GM23338 (cell line): ENCODE results near the gene RASGRP1. TPM values are rescaled to one million over a fixed set of nuclear protein-coding genes. Genes with fewer than 3 reads are reported as not detected.

Experiments
- ATAC-seq: fragments of 200-7000 bp; cut with Tn5 transposase; 3 replicates; pipeline ENCODE4 v1.9.1; 2020
- DNase-seq: peaks from one replicate; pipeline ENCODE4 v3.0.0-alpha.2; 2015; ENCODE audit warnings: low spot score
- H2AFZ ChIP-seq: fragments of 200-600 bp; sonication (generic); 2 replicates; pipeline ENCODE4 v1.8.0; 2016; ENCODE audit warnings: antibody characterized with exemption, mild to moderate bottlenecking, moderate library complexity
- H3F3A ChIP-seq: fragments of 200-600 bp; sonication (generic); replicated peaks from 2 replicates; pipeline ENCODE4 v1.8.0; 2017; ENCODE audit warnings: antibody characterized with exemption, mixed run types, low read depth
- H3K27ac ChIP-seq: fragments of 200-600 bp; sonication (generic); 2 replicates; pipeline ENCODE4 v1.6.1; 2016; ENCODE audit warnings: low read depth
- H3K27me3 ChIP-seq: fragments of 200-600 bp; sonication (generic); 2 replicates; pipeline ENCODE4 v1.8.0; 2016; ENCODE audit warnings: mild to moderate bottlenecking, mixed run types, moderate library complexity; ENCODE audit not compliant: insufficient read depth
- H3K36me3 ChIP-seq: fragments of 200-600 bp; sonication (generic); 2 replicates; pipeline ENCODE4 v1.8.0; 2016; ENCODE audit warnings: mild to moderate bottlenecking; ENCODE audit not compliant: insufficient read depth
- H3K4me1 ChIP-seq: fragments of 200-600 bp; sonication (generic); 2 replicates; pipeline ENCODE4 v1.8.0; 2016; ENCODE audit warnings: mild to moderate bottlenecking, moderate library complexity; ENCODE audit not compliant: insufficient read depth
- H3K4me2 ChIP-seq: fragments of 200-600 bp; sonication (generic); 2 replicates; pipeline ENCODE4 v1.7.1; 2017; ENCODE audit warnings: mixed run types
- H3K4me3 ChIP-seq: fragments of 200-600 bp; sonication (generic); 2 replicates; pipeline ENCODE4 v1.6.1; 2016; ENCODE audit warnings: mixed run types
- H3K79me2 ChIP-seq: fragments of 200-600 bp; sonication (generic); replicated peaks from 2 replicates; pipeline ENCODE4 v1.8.0; 2017; ENCODE audit warnings: mild to moderate bottlenecking; ENCODE audit not compliant: insufficient read depth
- H3K9me2 ChIP-seq: fragments of 200-600 bp; sonication (generic); 2 replicates; pipeline ENCODE4 v1.8.0; 2017; ENCODE audit not compliant: insufficient read depth
- H4K20me1 ChIP-seq: fragments of 200-600 bp; sonication (generic); replicated peaks from 2 replicates; pipeline ENCODE4 v1.8.0; 2017; ENCODE audit warnings: mild to moderate bottlenecking; ENCODE audit not compliant: insufficient read depth
- H3K27ac Mint-ChIP-seq: 2 replicates; pipeline ENCODE4 v1.8.0; 2020; ENCODE audit warnings: inconsistent platforms, mild to moderate bottlenecking, moderate library complexity, mixed read lengths
- H3K27me3 Mint-ChIP-seq: 3 replicates; pipeline ENCODE4 v1.8.0; 2022; ENCODE audit warnings: low read depth, mild to moderate bottlenecking, moderate library complexity, mixed read lengths, inconsistent platforms; ENCODE audit not compliant: insufficient read depth, poor library complexity
- H3K36me3 Mint-ChIP-seq: 3 replicates; pipeline ENCODE4 v1.8.0; 2021; ENCODE audit warnings: low read depth, mild to moderate bottlenecking, inconsistent platforms, moderate library complexity, mixed read lengths
- H3K4me1 Mint-ChIP-seq: 3 replicates; pipeline ENCODE4 v1.8.0; 2020; ENCODE audit warnings: mild to moderate bottlenecking, inconsistent platforms, mixed read lengths
- H3K4me3 Mint-ChIP-seq: 3 replicates; pipeline ENCODE4 v1.8.0; 2021; ENCODE audit warnings: moderate library complexity, mild to moderate bottlenecking, inconsistent platforms, mixed read lengths
- H3K9me3 Mint-ChIP-seq: 3 replicates; pipeline ENCODE4 v1.8.0; 2020; ENCODE audit warnings: moderate library complexity, mild to moderate bottlenecking, inconsistent platforms, mixed read lengths
- CREB1 ChIP-seq: fragments of 250-450 bp; sonication (Bioruptor Pico); IDR thresholded peaks from 2 replicates; pipeline ENCODE4 v1.5.0; 2020; ENCODE audit warnings: low read depth, mild to moderate bottlenecking, moderate library complexity
- CTCF ChIP-seq, 2 experiments: fragments of 200-600 bp in 1 of 2; sonication (generic) in 1 of 2; conservative IDR thresholded peaks; 2 replicates each; pipeline versions ENCODE4 v1.5.1 to v1.6.1; 2016 to 2017; ENCODE audit warnings: antibody characterized with exemption in 2 of 2, low read depth in 2 of 2, mild to moderate bottlenecking in 2 of 2, moderate library complexity in 1 of 2
- ETS1 ChIP-seq: IDR thresholded peaks from 2 replicates; pipeline ENCODE4 v1.6.1; 2016; ENCODE audit warnings: antibody characterized with exemption
- EZH2 ChIP-seq: fragments of 200-600 bp; sonication (generic); IDR thresholded peaks from one replicate; pipeline ENCODE4 v1.8.0; 2017; ENCODE audit warnings: antibody characterized with exemption, mild to moderate bottlenecking, low read depth; ENCODE audit not compliant: unreplicated experiment
- EZH2phosphoT487 ChIP-seq: fragments of 200-600 bp; sonication (generic); IDR thresholded peaks from one replicate; pipeline ENCODE4 v1.8.1; 2018; ENCODE audit warnings: antibody characterized with exemption; ENCODE audit not compliant: unreplicated experiment
- JUNB ChIP-seq: IDR thresholded peaks from one replicate; pipeline ENCODE4 v1.6.1; 2016; ENCODE audit warnings: antibody characterized with exemption; ENCODE audit not compliant: unreplicated experiment
- NANOG ChIP-seq: IDR thresholded peaks from 2 replicates; pipeline ENCODE4 v1.6.1; 2016; ENCODE audit warnings: antibody characterized with exemption, borderline replicate concordance
- POLR2AphosphoS5 ChIP-seq: IDR thresholded peaks from 2 replicates; pipeline ENCODE4 v1.6.1; 2016; ENCODE audit warnings: antibody characterized with exemption, low read depth
- REST ChIP-seq: IDR thresholded peaks from one replicate; pipeline ENCODE4 v1.6.1; 2018; ENCODE audit warnings: antibody characterized with exemption; ENCODE audit not compliant: unreplicated experiment
- STAT1 ChIP-seq: IDR thresholded peaks from one replicate; pipeline ENCODE4 v1.6.1; 2016; ENCODE audit warnings: antibody characterized with exemption; ENCODE audit not compliant: unreplicated experiment
- ZNF114 ChIP-seq: fragments of 250-450 bp; sonication (Bioruptor Pico); IDR thresholded peaks from 2 replicates; pipeline ENCODE4 v1.5.0; 2020; ENCODE audit warnings: mild to moderate bottlenecking, moderate library complexity
- ZNF331 ChIP-seq: fragments of 250-450 bp; sonication (Bioruptor Pico); IDR thresholded peaks from 2 replicates; pipeline ENCODE4 v1.5.0; 2020; ENCODE audit warnings: low read depth, mild to moderate bottlenecking, moderate library complexity
- polyA plus RNA-seq: library from polyadenylated mRNA; unstranded; fragments of >200 nt; fragmentation: Nextera tagmentation; extraction: Ambion mirVana; gene quantifications from 2 replicates; pipeline ENCODE4 v1.2.1, GENCODE V29; 2016
- total RNA-seq: library from RNA; depleted of rRNA; stranded (reverse); fragments of >200 nt; shearing (Covaris generic); gene quantifications from 2 replicates; pipeline ENCODE4 v1.2.3, GENCODE V29; 2014
- TF ChIP-seq, protein P1 (sequence below): fragments of 250-450 bp; sonication (Bioruptor Pico); IDR thresholded peaks from 2 replicates; pipeline ENCODE4 v1.5.0; 2020; ENCODE audit warnings: mild to moderate bottlenecking, moderate library complexity

Gene RASGRP1
- total and polyA plus RNA-seq, 2 experiments from 2014 or later: 1.1 to 1.2 TPM

DNA sequence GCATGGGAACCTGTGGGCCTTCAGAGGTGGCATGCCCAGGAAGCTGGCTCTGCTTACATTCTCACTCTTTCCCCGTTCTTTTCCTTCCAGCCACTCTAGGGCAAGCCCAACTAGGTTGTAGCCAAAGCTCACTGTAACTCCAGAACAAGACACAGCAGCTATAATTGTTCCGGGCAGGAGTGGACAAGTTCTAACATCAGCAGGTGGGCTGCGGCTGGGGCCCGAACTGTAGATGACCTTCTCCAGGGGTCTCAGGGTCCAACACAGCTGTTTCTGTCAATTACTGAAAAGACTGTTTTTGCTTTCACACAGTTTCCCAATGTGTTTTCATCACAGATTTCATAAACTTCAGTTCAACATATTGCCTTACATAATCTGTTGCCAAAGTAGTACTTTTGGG is 11.5 kb downstream of the RASGRP1 start:
- H3K4me3 Mint-ChIP-seq: no peak overlapping the region
- no peaks in the 10 kb centered on the region for H4K20me1 ChIP-seq
- no peak overlapping the region for H3K4me3 ChIP-seq

More for the DNA sequence above, 11.5 kb downstream of the RASGRP1 start:
- peaks cover 14% of the 10 kb centered on the region; the same call in 2 of the 3 replicates for H3K4me1 Mint-ChIP-seq
- Histone ChIP-seq H3K36me3 (no peaks in the 10 kb centered on the region), H3K27me3 (no peaks in the 10 kb centered on the region), H3K4me1 (peaks cover 10% of the 10 kb centered on the region; the same call in 1 of the 2 replicates), H3K4me2 (no peak overlapping the region), H3K9me2 (0 out of 2 replicates have a peak, but pooled peaks cover 2% of the 10 kb centered on the region), H3K27ac (no peak overlapping the region), H2AFZ (no peak overlapping the region), H3F3A (no peaks in the 10 kb centered on the region), H3K79me2 (no peaks in the 10 kb centered on the region)
- no peaks in the 10 kb centered on the region for H3K9me3 Mint-ChIP-seq
- no peak overlapping the region for H3K27ac Mint-ChIP-seq
- H3K36me3 Mint-ChIP-seq: no peaks in the 10 kb centered on the region
- ATAC-seq (no peak), DNase-seq (no peak)
- no peak for TF ChIP-seq JUNB
- no peak for TF ChIP-seq POLR2AphosphoS5
- TF ChIP-seq EZH2phosphoT487: no peak
- TF ChIP-seq EZH2: no peak
- no peak for TF ChIP-seq ZNF331
- no peak for TF ChIP-seq CTCF (conservative IDR thresholded peaks at IDR 0.05; ENCODE audit: low read depth in 2 of 2)
- TF ChIP-seq, protein P1, sequence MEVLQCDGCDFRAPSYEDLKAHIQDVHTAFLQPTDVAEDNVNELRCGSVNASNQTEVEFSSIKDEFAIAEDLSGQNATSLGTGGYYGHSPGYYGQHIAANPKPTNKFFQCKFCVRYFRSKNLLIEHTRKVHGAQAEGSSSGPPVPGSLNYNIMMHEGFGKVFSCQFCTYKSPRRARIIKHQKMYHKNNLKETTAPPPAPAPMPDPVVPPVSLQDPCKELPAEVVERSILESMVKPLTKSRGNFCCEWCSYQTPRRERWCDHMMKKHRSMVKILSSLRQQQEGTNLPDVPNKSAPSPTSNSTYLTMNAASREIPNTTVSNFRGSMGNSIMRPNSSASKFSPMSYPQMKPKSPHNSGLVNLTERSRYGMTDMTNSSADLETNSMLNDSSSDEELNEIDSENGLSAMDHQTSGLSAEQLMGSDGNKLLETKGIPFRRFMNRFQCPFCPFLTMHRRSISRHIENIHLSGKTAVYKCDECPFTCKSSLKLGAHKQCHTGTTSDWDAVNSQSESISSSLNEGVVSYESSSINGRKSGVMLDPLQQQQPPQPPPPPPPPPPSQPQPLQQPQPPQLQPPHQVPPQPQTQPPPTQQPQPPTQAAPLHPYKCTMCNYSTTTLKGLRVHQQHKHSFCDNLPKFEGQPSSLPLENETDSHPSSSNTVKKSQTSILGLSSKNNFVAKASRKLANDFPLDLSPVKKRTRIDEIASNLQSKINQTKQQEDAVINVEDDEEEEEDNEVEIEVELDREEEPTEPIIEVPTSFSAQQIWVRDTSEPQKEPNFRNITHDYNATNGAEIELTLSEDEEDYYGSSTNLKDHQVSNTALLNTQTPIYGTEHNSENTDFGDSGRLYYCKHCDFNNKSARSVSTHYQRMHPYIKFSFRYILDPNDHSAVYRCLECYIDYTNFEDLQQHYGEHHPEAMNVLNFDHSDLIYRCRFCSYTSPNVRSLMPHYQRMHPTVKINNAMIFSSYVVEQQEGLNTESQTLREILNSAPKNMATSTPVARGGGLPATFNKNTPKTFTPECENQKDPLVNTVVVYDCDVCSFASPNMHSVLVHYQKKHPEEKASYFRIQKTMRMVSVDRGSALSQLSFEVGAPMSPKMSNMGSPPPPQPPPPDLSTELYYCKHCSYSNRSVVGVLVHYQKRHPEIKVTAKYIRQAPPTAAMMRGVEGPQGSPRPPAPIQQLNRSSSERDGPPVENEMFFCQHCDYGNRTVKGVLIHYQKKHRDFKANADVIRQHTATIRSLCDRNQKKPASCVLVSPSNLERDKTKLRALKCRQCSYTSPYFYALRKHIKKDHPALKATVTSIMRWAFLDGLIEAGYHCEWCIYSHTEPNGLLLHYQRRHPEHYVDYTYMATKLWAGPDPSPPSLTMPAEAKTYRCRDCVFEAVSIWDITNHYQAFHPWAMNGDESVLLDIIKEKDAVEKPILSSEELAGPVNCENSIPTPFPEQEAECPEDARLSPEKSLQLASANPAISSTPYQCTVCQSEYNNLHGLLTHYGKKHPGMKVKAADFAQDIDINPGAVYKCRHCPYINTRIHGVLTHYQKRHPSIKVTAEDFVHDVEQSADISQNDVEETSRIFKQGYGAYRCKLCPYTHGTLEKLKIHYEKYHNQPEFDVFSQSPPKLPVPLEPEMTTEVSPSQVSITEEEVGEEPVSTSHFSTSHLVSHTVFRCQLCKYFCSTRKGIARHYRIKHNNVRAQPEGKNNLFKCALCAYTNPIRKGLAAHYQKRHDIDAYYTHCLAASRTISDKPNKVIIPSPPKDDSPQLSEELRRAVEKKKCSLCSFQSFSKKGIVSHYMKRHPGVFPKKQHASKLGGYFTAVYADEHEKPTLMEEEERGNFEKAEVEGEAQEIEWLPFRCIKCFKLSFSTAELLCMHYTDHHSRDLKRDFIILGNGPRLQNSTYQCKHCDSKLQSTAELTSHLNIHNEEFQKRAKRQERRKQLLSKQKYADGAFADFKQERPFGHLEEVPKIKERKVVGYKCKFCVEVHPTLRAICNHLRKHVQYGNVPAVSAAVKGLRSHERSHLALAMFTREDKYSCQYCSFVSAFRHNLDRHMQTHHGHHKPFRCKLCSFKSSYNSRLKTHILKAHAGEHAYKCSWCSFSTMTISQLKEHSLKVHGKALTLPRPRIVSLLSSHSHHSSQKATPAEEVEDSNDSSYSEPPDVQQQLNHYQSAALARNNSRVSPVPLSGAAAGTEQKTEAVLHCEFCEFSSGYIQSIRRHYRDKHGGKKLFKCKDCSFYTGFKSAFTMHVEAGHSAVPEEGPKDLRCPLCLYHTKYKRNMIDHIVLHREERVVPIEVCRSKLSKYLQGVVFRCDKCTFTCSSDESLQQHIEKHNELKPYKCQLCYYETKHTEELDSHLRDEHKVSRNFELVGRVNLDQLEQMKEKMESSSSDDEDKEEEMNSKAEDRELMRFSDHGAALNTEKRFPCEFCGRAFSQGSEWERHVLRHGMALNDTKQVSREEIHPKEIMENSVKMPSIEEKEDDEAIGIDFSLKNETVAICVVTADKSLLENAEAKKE (CRISPR knock-in tag): no peak
- TF ChIP-seq CREB1: no peak
- TF ChIP-seq STAT1: no peak
- no peak for TF ChIP-seq ZNF114 (CRISPR knock-in tag)
- TF ChIP-seq NANOG: no peak
- TF ChIP-seq ETS1: no peak
- TF ChIP-seq REST: no peak
- no peaks in the 10 kb centered on the region for H3K27me3 Mint-ChIP-seq
